H9 (cell line): ENCODE data around the gene ZNF407. TPM values are rescaled to one million over a fixed set of nuclear protein-coding genes. Genes with fewer than 3 reads are reported as not detected.

Source experiments
- DNase-seq: peaks from one replicate; pipeline ENCODE4 v3.0.0-alpha.2; 2017
- H2AFZ ChIP-seq: one replicate; pipeline ENCODE4 v1.6.1; 2013; ENCODE audit warnings: mild to moderate bottlenecking, low read length, control low read depth, moderate library complexity
- H2AK5ac ChIP-seq: 2 replicates; pipeline ENCODE4 v1.6.1; 2013; ENCODE audit warnings: low read length, control low read depth, mixed read lengths; ENCODE audit not compliant: insufficient read length
- H2BK120ac ChIP-seq: one replicate; pipeline ENCODE4 v1.6.1; 2013; ENCODE audit warnings: low read depth, mild to moderate bottlenecking, low read length, control low read depth, inconsistent platforms; ENCODE audit not compliant: poor library complexity, severe bottlenecking
- H2BK12ac ChIP-seq: 2 replicates; pipeline ENCODE4 v1.6.1; 2013; ENCODE audit warnings: low read length, control low read depth, mixed read lengths, low read depth; ENCODE audit not compliant: insufficient read length
- H2BK15ac ChIP-seq: 2 replicates; pipeline ENCODE4 v1.6.1; 2013; ENCODE audit warnings: low read depth, low read length, control low read depth
- H2BK20ac ChIP-seq: one replicate; pipeline ENCODE4 v1.6.1; 2013; ENCODE audit warnings: low read depth, mild to moderate bottlenecking, low read length, control low read depth, inconsistent platforms; ENCODE audit not compliant: poor library complexity, severe bottlenecking
- H2BK5ac ChIP-seq: 2 replicates; pipeline ENCODE4 v1.6.1; 2013; ENCODE audit warnings: low read length, control low read depth, mixed read lengths; ENCODE audit not compliant: insufficient read length
- H3K14ac ChIP-seq: 2 replicates; pipeline ENCODE4 v1.6.1; 2013; ENCODE audit warnings: low read length, control low read depth; ENCODE audit not compliant: insufficient read depth
- H3K18ac ChIP-seq: 2 replicates; pipeline ENCODE4 v1.6.1; 2013; ENCODE audit warnings: low read depth, mild to moderate bottlenecking, mixed read lengths, low read length, control low read depth; ENCODE audit not compliant: insufficient read length
- H3K23ac ChIP-seq: 2 replicates; pipeline ENCODE4 v1.6.1; 2013; ENCODE audit warnings: low read length, control low read depth, mixed read lengths, low read depth; ENCODE audit not compliant: insufficient read length
- H3K23me2 ChIP-seq: 2 replicates; pipeline ENCODE4 v1.6.1; 2013; ENCODE audit warnings: low read depth, mild to moderate bottlenecking, mixed read lengths, low read length, control low read depth; ENCODE audit not compliant: insufficient read length, poor library complexity, severe bottlenecking
- H3K27ac ChIP-seq: 2 replicates; pipeline ENCODE4 v1.5.1; 2013; ENCODE audit warnings: low read length, control low read depth, mixed read lengths, low read depth; ENCODE audit not compliant: insufficient read length
- H3K27me3 ChIP-seq: 2 replicates; pipeline ENCODE4 v1.6.1; 2013; ENCODE audit warnings: low read length, control low read depth, inconsistent platforms; ENCODE audit not compliant: insufficient read depth
- H3K4ac ChIP-seq: 2 replicates; pipeline ENCODE4 v1.6.1; 2013; ENCODE audit warnings: low read depth, mild to moderate bottlenecking, control low read depth, inconsistent platforms, low read length, moderate library complexity
- H3K4me1 ChIP-seq: 2 replicates; pipeline ENCODE4 v1.6.1; 2013; ENCODE audit warnings: low read length, control low read depth, inconsistent platforms; ENCODE audit not compliant: insufficient read depth
- H3K4me2 ChIP-seq: 2 replicates; pipeline ENCODE4 v1.6.1; 2013; ENCODE audit warnings: low read length, control low read depth, mixed read lengths; ENCODE audit not compliant: insufficient read length, insufficient read depth
- H3K56ac ChIP-seq: 2 replicates; pipeline ENCODE4 v1.6.1; 2013; ENCODE audit warnings: low read depth, mild to moderate bottlenecking, mixed read lengths, low read length, control low read depth; ENCODE audit not compliant: insufficient read length
- H3K79me1 ChIP-seq: 2 replicates; pipeline ENCODE4 v1.6.1; 2013; ENCODE audit warnings: low read depth, mild to moderate bottlenecking, moderate library complexity, low read length, control low read depth, inconsistent platforms; ENCODE audit not compliant: insufficient read depth, poor library complexity, severe bottlenecking
- H3K79me2 ChIP-seq: 2 replicates; pipeline ENCODE4 v1.6.1; 2013; ENCODE audit warnings: low read length, control low read depth, inconsistent platforms; ENCODE audit not compliant: insufficient read depth
- H3K9ac ChIP-seq: 2 replicates; pipeline ENCODE4 v1.6.1; 2013; ENCODE audit warnings: low read length, control low read depth, mixed read lengths; ENCODE audit not compliant: insufficient read length; ENCODE audit errors: extremely low read depth
- H3K9me3 ChIP-seq: one replicate; pipeline ENCODE4 v1.6.1; 2013; ENCODE audit warnings: low read depth, low read length, inconsistent platforms; ENCODE audit not compliant: control insufficient read depth
- H3T11ph ChIP-seq: one replicate; pipeline ENCODE4 v1.6.1; 2013; ENCODE audit warnings: mild to moderate bottlenecking, low read length, control low read depth, inconsistent platforms
- H4K20me1 ChIP-seq: one replicate; pipeline ENCODE4 v1.6.1; 2013; ENCODE audit not compliant: control insufficient read depth, insufficient read length, insufficient read depth
- H4K5ac ChIP-seq: 2 replicates; pipeline ENCODE4 v1.6.1; 2013; ENCODE audit warnings: low read depth, mild to moderate bottlenecking, mixed read lengths, low read length, control low read depth; ENCODE audit not compliant: insufficient read length
- H4K8ac ChIP-seq: replicated peaks from 2 replicates; pipeline ENCODE4 v1.6.1; 2013; ENCODE audit warnings: low read length, control low read depth, mixed read lengths, low read depth; ENCODE audit not compliant: insufficient read length
- H4K91ac ChIP-seq: 2 replicates; pipeline ENCODE4 v1.6.1; 2013; ENCODE audit warnings: low read depth, mild to moderate bottlenecking, moderate library complexity, mixed read lengths, low read length, control low read depth; ENCODE audit not compliant: insufficient read length
- H3K27ac Mint-ChIP-seq, 3 experiments: 2 replicates in 2 of 3; 3 replicates in 1 of 3; pipeline ENCODE4 v1.8.0; 2020 to 2021; ENCODE audit warnings: mixed read lengths in 3 of 3, mild to moderate bottlenecking in 1 of 3, moderate library complexity in 1 of 3
- H3K27me3 Mint-ChIP-seq: 2 replicates; pipeline ENCODE4 v1.8.0; 2021; ENCODE audit warnings: low read depth, mild to moderate bottlenecking, moderate library complexity, mixed read lengths
- H3K36me3 Mint-ChIP-seq, 3 experiments: 2 replicates in 2 of 3; 3 replicates in 1 of 3; pipeline ENCODE4 v1.8.0; 2020 to 2021; ENCODE audit warnings: low read depth in 3 of 3, mixed read lengths in 3 of 3; ENCODE audit not compliant: insufficient read depth in 1 of 3
- H3K4me1 Mint-ChIP-seq, 2 experiments: 2 replicates each; pipeline ENCODE4 v1.8.0; 2020; ENCODE audit warnings: mixed read lengths in 2 of 2
- H3K4me3 Mint-ChIP-seq, 2 experiments: 2 replicates in 1 of 2; 3 replicates in 1 of 2; pipeline ENCODE4 v1.8.0; 2020 to 2021; ENCODE audit warnings: mild to moderate bottlenecking in 2 of 2, mixed read lengths in 2 of 2, moderate library complexity in 1 of 2
- H3K9me3 Mint-ChIP-seq, 2 experiments: 2 replicates in 1 of 2; 3 replicates in 1 of 2; pipeline ENCODE4 v1.8.0; 2020; ENCODE audit warnings: mild to moderate bottlenecking in 2 of 2, mixed read lengths in 2 of 2, moderate library complexity in 1 of 2
- CTCF ChIP-seq: fragments of 200-600 bp; sonication (generic); conservative IDR thresholded peaks from 3 replicates; pipeline ENCODE4 v1.8.0; 2021; ENCODE audit warnings: antibody characterized with exemption, mild to moderate bottlenecking
- WGBS: extraction: QIAGEN DNeasy Blood & Tissue Kit; methylation state at CpG from one replicate; pipeline ENCODE4 v1.1.7; 2013; ENCODE audit warnings: missing lambda C conversion rate, low lambda C conversion rate, mixed read lengths; ENCODE audit not compliant: insufficient read length; ENCODE audit errors: extremely low coverage; 5-methylcytosine and 5-hydroxymethylcytosine counted together
- total RNA-seq: library from RNA; stranded (reverse); gene quantifications from 2 replicates; pipeline ENCODE4 v1.2.1, GENCODE V29; 2021

Gene ZNF407
- total RNA-seq, 1 experiment from 2014 or later = 8.7 TPM

DNA sequence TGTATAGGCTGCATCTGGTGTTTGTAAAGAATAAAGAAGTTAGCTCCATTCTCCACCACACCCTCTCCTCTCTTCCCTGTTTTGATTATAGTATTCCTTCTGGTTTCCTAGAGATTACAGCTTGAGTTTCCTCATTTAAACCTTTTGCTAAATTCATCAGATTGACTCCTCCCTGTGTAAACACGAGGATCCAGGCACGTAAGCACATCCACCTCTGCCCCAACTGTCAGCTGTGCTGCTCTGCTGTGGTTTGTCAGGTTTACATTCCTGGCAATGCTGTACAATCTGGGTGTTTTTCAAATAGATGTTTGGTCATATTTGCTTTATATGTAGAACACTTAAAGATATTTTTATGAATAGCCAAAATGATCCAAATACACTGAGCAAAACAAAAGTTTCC lies 308.5 kb downstream of the ZNF407 start:
- Histone ChIP-seq H4K8ac (no peak overlapping the region), H2AK5ac (no peak overlapping the region), H3K9ac (no peak overlapping the region), H3K56ac (no peak overlapping the region), H2BK12ac (no peak overlapping the region), H4K20me1 (no peaks in the 10 kb centered on the region), H3K14ac (no peak overlapping the region), H4K5ac (no peak overlapping the region), H2BK120ac (no peak overlapping the region), H3K27ac (no peak overlapping the region), H2BK20ac (no peak overlapping the region), H2BK5ac (no peak overlapping the region), H3K79me1 (no peaks in the 10 kb centered on the region), H3T11ph (no peak overlapping the region), H3K27me3 (no peaks in the 10 kb centered on the region), H3K79me2 (no peaks in the 10 kb centered on the region), H4K91ac (no peak overlapping the region), H3K18ac (no peak overlapping the region), H3K23me2 (no peaks in the 10 kb centered on the region), H3K4me2 (no peak overlapping the region), H3K4me1 (no peaks in the 10 kb centered on the region; the same call in 1 of the 2 replicates), H2AFZ (no peak overlapping the region), H3K9me3 (no peaks in the 10 kb centered on the region), H3K23ac (no peak overlapping the region), H2BK15ac (no peak overlapping the region), H3K4ac (no peak overlapping the region)
- no peak for TF ChIP-seq CTCF
- DNase-seq = no peak
- Mint-ChIP-seq H3K4me3 (no peak overlapping the region), H3K36me3 (no peaks in the 10 kb centered on the region), H3K4me1 (peaks cover 6 to 7% of the 10 kb centered on the region in 2 experiments; a peak in 2 of 4 replicates), H3K9me3 (no peaks in the 10 kb centered on the region), H3K27ac (no peak overlapping the region), H3K27me3 (no peaks in the 10 kb centered on the region)
- no CpG with 5 or more reads among the region's 2 CpGs for WGBS
